A549 (cell line): Measurements from ENCODE around the gene MED27.

ENCODE experiments used
- CHD2 ChIP-seq: fragments of 150-350 bp; IDR thresholded peaks from 2 replicates; pipeline ENCODE4 v1.6.1; 2014; ENCODE audit warnings: low read length; ENCODE audit not compliant: partially characterized antibody
- RFX5 ChIP-seq: fragments of 450-650 bp; IDR thresholded peaks from 2 replicates; pipeline ENCODE4 v1.7.1; 2014; ENCODE audit warnings: antibody characterized with exemption, mild to moderate bottlenecking, moderate library complexity
- TF ChIP-seq, protein P1 (sequence below): fragments of >200 bp; sonication (Bioruptor Twin); formaldehyde crosslinking; IDR thresholded peaks from 3 replicates; pipeline ENCODE4 v1.5.1; 2016
- TF ChIP-seq, protein P2 (sequence below): IDR thresholded peaks from 2 replicates; pipeline ENCODE4 v1.6.1; 2012; ENCODE audit warnings: low read depth, borderline replicate concordance

DNA sequence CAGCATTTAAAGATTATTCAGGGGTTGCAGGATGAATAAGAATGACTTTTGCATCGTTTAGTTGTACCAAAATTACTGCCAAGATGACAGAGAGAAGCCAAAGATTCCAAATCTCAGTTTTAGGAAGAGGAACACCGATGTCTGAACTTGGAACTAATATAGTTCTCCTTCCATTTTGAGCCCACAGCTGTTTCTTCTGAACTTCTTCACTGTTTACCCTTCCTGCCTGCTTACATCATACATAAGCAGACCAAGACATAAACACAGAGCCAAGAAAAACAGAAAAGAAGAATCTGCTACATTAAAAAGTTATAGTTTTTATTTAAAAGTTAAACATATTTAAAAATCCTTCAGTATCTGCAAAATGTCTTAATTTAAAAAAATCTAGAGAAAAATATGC is 192.8 kb downstream of the MED27 start:
- TF ChIP-seq, protein P1, sequence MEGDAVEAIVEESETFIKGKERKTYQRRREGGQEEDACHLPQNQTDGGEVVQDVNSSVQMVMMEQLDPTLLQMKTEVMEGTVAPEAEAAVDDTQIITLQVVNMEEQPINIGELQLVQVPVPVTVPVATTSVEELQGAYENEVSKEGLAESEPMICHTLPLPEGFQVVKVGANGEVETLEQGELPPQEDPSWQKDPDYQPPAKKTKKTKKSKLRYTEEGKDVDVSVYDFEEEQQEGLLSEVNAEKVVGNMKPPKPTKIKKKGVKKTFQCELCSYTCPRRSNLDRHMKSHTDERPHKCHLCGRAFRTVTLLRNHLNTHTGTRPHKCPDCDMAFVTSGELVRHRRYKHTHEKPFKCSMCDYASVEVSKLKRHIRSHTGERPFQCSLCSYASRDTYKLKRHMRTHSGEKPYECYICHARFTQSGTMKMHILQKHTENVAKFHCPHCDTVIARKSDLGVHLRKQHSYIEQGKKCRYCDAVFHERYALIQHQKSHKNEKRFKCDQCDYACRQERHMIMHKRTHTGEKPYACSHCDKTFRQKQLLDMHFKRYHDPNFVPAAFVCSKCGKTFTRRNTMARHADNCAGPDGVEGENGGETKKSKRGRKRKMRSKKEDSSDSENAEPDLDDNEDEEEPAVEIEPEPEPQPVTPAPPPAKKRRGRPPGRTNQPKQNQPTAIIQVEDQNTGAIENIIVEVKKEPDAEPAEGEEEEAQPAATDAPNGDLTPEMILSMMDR, result no peak
- TF ChIP-seq CHD2, result no peak
- TF ChIP-seq, protein P2, sequence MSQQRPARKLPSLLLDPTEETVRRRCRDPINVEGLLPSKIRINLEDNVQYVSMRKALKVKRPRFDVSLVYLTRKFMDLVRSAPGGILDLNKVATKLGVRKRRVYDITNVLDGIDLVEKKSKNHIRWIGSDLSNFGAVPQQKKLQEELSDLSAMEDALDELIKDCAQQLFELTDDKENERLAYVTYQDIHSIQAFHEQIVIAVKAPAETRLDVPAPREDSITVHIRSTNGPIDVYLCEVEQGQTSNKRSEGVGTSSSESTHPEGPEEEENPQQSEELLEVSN, result no peak
- no peak for TF ChIP-seq RFX5
